ENCODE results near the gene WNT1.

Gene WNT1

DNA sequence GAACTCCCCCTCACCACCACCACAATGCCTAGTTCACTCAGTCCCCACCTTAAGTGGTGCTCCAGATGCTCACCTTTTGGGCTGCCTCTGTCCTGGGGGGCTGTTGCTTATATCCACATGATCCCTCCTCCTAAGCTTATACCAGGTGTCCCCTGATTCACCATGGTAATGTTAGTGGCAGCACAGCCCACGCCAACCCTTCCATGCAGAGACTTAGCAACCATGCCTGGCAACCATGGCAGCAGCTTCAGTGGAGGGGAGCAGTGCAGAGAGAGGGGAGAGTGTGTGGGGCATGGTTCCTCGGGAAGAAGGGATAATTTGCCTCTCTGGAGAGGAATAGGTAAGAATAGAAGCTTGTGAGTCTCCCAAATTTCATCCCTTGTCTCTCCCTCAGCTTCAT lies 22.2 kb downstream of the WNT1 start:
- DNase-seq (ENCODE audit: low spot score), result no peak

DNA sequence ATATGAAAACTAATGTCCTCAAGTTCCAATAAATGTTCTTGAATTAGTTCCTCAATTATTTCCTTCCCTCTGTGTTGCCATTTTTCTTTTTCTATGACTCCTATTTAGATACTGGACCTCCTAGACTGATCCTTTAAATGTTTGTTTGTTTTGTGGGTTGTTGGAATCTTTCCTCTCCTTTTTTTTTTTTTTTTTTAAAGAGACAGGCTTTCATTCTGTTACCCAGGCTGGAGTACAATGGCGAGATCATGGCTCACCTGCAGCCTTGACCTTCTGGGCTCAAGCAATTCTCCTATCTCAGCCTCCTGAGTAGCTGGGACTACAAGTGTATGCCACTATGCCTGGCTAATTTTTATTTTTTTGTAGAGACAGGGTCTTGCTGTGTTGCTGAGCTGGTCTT lies 30.8 kb downstream of the WNT1 start:
- DNase-seq (ENCODE audit: low spot score), result no peak

DNA sequence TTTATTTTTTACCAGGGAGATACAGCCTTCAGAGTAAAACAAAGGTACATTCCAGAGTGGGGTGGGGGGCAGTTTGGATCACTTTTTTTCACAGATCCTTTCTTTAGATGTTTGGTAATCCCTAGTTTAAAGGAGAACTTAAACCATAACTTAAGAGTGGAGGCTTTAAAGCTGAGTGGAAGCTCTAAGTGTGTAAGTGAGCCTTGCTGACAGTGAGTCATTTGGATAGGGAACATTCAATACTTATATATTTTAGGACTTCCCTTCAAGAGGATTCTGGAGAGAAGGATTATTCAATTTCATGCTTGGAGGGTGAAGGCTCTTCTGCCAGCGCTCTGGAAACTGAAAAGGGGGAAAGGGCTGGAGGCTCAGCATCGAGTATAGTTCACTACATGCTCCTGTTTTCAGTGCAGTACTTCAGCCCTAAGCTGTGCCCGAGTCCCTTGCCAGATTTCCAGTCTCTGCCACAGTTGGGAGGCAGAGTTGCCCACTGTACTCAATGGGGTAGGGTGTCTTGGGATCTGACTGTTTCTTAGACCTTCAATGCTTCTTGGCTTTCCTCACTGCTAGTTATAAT lies 32.1 kb downstream of the WNT1 start:
- no peak for DNase-seq (ENCODE audit: low spot score)

DNA sequence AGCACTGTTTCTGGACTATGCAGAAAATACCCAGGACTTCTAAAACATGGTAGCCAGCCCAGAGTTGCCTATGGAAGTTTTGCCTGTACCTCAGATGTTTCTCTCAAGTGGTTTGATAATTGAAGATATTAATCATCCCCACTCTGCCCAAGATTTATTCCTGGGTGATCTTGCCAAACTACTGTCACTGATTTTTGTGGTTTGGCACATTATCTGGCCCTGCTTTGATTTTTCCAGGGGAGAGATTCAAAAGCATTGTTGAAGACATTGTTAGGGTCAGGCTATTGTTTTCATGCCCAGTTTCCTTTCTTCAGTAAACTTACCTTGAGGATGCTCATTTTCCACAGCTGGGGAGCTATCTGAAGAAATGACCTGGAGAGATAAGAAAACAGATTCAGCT lies 34.6 kb downstream of the WNT1 start:
- no peak for DNase-seq (ENCODE audit: low spot score)

DNA sequence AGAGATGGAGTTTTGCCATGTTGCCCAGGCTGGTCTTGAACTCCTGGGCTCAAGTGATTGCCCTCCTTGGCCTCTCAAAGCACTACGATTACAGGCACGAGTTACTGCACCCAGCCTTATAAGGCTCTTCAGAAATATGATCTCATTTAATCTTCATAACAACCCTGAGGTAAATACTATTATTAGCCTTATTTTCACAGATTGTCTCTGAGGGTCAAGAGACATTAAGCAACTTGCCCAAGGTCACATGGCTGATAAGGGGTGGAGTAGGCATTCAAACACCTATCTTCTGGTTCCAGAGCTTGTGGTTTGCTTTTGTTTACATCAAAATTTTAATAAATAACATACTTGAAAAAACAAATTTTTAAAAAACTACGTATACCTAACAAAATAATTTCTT lies 35.3 kb downstream of the WNT1 start:
- no peak for DNase-seq (ENCODE audit: low spot score)

DNA sequence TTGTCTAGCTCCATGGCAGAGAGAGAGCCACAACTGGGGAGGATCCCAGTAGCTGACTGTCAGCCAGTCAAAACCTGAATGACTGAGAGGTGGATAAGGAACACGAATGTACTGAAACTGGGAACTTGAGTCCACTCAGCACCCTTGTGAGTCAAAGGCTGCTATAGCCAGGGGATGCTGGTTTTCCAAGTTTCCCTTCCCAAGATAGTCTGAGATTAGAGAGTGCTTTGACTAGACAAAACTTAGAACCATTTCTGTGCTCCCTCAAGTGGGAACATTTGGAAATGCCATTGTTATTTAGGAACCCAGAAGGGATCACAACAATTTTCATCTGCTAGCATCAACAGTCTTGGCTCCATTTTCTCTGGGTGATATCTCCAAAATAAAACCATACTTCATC lies 36.4 kb downstream of the WNT1 start:
- DNase-seq (ENCODE audit: low spot score), result no peak

DNA sequence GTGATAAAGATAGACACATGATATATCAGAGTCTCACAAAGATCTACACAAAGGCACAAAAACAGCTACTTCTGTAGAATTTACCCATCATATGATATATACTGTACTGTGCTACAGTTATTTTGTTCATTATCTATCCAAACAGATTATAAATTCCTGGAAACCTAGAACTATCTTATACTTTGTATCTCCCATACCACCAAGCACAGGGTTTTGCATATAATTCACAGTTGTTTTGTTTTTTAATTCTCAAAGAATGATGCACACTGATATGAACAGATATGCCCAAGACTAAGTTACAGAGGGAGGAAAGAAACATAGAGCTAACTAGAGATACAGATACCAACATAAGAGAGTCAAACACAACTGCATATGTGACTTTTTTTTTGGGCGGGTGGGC lies 37.1 kb downstream of the WNT1 start:
- DNase-seq (ENCODE audit: low spot score), result no peak

DNA sequence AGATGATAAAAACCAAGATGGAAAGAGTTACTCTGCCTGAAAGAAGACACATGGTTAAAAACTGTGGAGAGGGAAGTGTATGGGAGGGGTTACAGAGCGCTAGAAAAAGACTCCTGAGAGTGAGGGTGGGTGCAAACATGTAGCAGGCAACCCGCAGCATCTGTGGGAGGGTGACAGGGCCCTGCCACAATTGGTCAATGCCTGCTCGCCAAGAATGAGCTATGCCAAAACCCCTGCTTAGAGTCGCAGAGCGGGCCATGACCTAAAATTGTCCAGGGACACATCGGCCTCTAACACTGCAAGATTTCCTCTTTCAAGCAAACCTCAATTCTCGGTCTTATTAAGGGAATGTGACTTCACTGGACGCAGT lies 39.8 kb downstream of the WNT1 start:
- DNase-seq (ENCODE audit: low spot score), result peak; percentile 65

DNA sequence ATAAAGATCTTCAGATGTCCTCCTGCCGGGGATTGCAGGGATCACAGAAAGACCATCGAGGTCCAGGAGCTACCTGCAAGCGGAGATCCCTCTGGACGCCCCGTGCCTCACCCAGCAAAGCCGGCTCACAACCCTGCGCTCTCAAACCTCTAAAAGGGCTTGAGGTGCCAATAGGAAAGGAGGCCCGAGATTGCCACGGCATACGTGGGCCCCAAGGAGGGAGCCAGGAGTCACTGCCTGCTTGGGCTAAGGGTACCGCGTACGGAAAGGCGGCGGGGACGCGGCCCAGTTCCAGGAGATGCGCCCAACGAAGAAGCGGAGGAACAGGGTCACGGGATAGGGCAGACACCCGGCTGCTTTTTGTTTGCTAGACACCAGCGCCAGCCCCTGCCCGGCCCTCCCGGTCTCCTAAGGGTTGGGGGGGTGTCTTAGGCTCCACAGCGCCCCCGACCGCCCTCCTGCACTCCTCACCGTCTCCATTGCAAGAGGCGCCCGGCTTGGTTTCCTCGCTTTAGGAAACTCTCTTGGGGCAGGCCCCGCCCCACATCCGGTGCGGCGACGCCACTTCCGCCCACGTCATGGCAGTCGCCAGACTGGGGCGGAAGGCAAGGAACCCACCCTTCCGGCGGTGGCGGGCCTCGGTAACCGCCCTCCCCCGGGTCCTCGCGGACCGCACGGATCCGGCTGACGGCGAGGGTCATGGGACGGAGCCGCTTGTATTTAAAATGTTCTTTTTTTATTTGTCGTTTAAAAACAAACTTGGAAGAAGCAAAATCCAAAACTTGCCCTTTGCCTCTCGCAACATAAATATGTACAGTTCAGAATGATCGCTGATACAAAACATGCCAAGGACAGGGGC lies 40.4 kb downstream of the WNT1 start, which contains the start of gene PRKAG1:
TSS of gene PRKAG1 (minus strand) at position 516 of the 859 bp plus-strand sequence. CDS start at position 480, 36 bp downstream.
- peak; percentile 99 for DNase-seq (ENCODE audit: low spot score)

DNA sequence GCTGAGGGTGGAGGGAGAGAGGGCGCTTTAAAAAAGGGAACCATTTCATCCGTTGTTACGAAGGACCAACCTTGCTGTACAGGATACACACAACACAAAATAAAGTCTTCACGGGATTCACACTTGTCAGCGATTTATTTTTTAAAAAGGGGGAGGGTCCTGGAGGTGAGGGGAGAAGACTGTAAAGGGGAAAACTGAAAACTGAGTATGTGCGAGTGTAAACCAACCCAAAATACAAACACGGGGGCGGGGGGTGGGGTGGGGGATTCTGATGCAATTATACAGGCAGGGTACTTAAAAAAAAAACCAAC lies 41.0 kb downstream of the WNT1 start:
- DNase-seq (ENCODE audit: low spot score), result no peak

DNA sequence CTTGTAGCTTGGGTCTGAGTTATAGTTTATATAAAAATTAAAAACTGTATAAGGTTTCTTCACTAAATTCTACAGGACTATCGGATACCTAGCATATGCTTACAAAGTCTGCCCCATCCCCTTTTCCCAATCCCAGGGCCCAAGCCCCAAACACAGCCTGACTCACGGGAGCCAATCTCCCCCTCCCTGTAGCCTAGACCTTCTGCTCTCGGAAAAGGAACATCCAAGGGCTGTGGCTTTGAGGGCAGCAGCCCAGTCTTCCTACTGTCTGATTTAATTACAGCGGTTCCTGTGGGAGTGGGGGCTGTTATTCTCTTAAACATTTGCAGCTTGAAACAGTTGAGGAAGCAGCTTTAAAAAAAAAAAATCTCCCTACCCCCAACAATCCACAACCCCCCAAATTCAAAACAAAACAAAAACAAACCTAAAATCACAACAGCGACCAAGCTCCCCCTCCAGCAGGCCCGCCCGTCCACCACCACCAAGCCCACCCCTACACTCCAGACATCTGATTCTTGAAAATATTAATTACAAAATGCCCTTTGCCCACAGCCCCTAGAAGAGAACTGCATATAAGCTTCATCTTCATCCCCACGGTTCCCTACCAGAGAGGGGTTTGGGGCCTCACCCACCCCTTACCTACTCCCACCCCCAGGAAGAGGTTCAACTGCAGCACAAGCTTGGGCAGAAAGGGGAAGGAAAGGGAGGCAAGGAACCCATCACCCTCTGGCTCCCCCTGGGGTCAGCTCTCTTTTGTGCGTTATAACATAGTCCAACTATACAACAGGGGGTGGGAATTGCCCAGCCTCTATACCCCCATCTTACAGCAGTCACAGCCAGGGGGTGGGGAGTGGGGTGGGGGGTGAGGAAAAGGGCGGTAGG lies 41.6 kb downstream of the WNT1 start:
- DNase-seq (ENCODE audit: low spot score), result no peak

DNA sequence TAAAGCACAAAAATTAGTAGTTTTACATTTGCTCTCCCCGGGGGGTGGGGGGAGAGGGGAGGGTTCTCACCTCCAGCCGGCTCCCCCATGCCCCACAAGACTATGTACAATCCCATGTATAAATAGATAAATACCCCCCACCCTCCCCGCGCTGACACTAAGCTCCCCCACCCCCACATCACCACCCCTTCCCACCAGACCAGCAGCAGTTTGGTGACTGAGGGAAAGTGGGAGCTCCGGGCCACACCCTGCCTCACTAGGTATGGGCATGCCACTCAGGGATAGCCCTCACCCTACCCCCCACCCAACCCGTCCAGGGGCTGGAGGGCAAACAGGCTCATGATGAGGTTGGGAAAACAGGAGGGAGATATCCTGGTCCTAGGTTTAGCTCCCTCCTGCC lies 42.3 kb downstream of the WNT1 start:
- no peak for DNase-seq (ENCODE audit: low spot score)

DNA sequence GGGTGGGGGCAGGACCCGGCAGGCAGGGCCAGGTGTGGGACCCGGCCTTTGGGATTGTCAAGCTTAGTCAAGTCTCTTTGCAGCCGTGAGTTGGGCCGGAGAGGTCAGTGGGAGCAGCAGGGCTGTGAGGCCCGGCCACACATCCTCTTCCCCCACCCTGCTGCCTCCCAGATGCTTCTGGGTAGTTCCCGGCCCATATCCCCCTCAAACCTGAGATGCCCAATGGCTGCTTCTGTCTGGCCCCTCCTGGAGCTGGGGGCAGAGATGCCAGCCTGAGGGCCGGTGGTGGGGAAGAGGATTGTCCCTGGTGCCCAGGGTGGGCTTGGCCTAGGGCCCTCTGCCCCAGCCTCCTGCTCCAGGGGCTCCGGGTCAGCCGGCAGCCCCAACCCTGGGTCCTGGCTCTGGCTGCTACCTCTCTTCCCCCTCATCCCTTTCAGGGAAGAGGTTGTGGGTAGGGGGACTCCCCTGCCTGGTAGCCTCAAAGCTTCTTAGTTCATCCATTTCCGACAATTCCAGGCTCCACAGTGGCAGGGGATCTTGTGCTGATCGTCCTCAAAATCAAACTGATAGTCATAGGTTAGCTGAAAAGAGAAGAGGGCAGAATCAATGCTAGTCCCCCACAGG lies 43.3 kb downstream of the WNT1 start:
- DNase-seq (ENCODE audit: low spot score), result no peak

DNA sequence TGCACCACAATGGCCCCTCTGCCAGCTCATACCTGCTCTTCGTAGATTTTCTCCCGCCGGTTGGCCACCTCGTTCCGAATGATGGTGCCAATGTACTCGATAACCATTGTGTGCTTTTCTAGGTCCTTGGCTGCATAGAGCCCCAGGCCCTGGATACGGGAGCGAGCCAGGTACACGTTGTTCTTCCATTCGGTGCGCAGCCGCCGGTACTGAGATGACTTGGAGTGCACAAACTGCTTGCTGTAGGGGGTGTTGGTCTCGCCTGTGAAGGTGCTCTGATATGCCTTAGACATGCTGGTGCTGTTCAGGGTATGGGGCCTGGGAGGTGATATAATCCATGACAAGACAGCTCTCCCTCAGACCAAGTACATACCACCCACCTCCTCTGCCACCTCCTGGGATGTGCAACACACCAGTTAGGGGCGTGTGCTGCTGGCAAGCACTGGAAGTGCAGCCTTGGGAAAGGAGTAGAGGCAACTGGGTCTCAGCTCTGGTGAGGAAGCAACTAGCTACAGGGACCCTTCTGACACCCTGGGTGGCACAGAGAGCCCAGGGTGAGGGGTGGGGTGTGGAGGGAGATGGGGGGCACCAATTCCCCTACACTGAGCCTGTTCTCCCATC lies 44.5 kb downstream of the WNT1 start:
- DNase-seq (ENCODE audit: low spot score), result no peak

DNA sequence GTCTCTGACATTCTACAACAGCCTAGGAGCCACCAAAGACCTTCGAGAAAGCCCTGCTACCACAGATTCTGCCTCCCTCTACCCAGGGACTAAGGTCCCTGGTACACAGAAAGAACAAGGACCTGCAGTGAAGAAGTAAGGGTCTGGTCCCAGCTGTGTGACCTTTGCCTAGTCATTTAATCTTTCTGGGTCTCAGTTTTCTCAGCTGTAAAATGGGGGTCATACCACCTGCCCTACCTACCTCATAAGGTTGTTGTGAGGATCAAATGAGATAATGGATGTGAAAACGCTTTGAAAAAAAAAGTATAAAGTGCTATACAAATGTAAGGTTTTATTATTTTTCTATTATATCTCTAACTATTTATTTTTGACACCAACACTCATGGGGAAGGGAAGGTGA lies 45.7 kb downstream of the WNT1 start:
- DNase-seq (ENCODE audit: low spot score), result no peak

DNA sequence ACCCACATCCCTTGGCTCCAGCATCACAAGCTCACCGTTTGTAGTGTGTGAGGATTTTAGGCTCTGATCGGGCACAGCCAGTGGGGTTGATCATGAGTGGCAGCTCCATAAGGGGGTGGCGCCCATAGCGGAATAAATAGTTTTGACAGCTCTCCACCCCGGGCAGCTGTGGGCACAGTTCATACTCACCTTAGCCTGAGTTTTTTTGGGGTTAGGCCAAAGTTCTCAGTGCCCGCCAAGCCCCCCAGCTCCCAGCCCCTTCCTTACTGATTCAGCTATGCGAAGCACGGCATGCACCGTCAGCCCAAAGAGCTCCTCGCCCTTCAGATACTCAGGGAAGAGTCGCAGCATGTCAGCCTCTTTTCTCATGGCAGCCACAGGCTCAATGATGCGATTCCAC lies 46.4 kb downstream of the WNT1 start:
- no peak for DNase-seq (ENCODE audit: low spot score)

DNA sequence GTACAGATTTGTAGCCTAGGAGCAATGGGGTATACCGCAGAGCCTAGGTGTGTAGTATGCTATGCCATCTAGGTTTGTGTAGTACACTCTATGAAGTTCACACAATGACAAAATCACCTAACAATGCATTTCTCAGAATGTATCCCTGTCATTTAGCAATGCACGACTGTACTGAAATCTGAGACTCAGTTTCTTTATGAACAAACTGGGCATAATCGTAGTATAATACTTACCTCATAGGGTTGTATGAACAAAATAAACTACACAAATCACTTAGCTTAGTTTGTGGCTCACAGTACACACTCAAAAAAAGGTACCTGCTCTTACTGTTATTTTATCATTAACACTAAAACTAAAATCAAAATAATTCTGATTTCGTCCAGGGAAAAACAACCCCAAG lies 47.3 kb downstream of the WNT1 start:
- DNase-seq (ENCODE audit: low spot score), result no peak

DNA sequence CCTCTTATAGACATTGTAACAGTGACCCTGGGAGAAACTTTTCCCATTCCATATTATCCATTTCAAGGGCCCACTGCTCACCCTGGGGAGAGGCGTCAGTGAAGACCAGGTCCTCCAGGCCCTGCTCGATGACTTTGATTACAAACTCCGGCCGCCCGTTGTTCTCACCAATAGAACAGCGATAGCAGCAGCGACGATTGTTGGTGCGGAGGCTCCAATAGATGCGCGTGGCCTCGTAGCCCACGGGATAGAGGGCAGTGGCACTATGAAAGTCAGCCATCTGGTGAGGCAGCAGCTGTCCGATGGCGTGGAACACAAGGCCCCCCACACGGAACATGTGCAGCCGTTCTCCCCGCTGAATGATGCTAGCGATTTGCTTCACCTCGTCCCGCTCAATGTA lies 48.0 kb downstream of the WNT1 start:
- no peak for DNase-seq (ENCODE audit: low spot score)

DNA sequence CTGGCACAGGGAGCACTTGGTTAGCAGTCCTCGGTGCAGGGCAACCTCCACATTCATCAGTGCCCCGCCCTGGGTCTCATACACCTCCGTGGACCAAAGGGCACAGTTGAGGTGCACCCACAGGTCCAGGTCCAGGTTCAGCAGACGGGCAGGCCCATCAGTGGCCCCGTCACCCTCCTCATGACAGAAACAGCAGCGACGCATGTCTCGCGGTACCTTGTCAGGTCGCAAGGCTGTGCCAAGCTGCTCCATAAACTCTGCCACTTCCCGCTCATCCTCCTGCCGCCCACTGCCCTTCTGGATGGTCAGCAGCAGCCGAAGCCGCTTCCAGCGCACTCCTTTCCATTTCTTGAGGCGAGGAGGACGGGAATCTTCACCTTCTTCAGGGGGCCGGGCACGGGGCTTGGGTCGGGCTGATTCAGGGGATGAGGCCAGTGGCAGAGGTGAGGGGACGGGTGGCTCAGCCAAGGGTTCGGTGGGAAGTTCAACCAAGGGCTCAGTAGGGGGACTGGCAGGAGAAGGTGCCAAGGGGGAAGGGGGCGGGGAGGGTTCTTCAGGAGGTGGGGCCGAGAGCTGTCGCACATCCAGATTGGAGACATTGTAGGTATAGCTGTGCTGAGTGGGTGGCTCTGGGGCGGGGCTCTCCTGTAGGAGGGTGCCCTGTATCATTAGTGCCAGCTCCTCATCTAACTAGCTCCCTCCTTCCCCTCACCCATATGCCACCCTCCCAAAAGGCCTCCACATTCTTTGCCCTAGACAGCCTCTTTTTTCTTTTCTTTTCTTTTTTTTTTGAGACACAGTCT lies 48.8 kb downstream of the WNT1 start:
- no peak for DNase-seq (ENCODE audit: low spot score)

DNA sequence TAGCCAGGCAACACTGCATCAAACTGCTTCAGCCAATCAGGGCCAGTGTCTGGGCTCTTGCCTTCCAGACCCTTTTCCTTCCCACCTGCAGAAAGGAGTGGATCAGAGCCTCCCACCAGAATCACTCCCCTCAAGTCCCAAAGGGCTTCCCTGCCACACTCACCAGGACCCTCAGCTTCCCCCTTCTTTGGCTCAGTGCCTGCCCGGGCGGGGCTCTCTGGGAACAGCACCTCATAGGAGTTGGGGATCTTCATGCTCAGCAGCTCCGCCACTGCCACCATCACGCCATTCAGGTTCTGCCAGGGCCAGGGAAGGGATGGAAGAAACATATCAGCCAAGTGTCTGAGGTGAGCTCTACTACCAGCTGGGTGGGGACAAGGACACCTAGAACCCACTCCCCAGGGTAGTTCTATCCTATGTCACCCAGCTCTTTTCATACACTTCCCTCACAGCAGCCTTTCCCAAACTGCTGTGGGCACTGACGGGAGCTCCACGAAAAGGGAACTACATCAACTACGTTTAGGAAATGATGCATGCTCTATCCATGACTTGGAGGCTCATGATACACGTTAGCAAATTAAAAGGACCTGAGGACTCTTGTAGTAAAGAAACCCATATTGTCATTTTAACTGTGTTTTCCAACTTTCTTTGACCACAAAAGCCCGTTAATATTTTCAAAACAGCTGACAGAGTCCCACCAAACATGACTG lies 49.9 kb downstream of the WNT1 start:
- no peak for DNase-seq (ENCODE audit: low spot score)
